HG03432 (cell line): ENCODE data around the gene SLC22A9.

Experiments used
- ATAC-seq: cut with Tn5 transposase; IDR thresholded peaks from one replicate; pipeline ENCODE4 v1.9.1; 2021; ENCODE audit warnings: mild to moderate bottlenecking, moderate library complexity; ENCODE audit not compliant: unreplicated experiment

The SLC22A9 gene

DNA sequence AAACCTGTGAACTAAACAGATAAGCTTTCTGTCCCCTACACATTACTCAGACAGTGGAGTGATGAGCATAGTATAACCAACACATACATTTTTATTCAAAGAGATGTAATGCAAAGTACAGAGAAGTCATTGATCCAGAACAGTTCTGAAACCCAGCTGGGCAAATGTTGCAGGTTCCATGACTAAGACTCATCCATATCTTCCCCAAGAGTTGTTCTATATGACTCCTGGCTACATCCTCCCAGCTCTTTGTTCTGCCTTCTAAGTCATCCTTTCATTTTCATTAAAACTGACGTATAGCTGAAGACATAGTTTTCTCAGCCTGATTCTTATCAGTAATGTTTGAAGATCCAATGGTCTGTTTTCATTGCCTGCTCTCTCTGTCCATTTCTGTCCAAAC, 74.1 kb downstream of the SLC22A9 start:
- no peak for ATAC-seq

DNA sequence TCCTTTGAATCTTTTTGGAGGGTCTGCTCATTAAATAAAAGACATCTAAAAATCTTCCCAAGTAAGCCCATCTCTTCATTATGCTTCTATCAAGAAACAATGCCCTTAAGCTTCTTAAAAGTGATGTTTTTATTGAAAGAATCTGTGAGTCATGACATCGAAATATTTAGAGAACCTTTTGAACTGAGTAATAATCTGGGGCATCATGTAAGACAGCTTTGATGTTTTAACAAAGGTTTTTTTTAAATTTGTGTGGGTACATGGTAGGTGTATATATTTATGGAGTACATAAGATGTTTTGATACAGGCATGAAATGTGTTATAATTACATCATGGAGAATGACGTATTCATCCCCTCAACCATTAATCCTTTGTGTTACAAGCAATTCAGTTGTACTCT, 74.6 kb downstream of the SLC22A9 start:
- ATAC-seq = no peak

DNA sequence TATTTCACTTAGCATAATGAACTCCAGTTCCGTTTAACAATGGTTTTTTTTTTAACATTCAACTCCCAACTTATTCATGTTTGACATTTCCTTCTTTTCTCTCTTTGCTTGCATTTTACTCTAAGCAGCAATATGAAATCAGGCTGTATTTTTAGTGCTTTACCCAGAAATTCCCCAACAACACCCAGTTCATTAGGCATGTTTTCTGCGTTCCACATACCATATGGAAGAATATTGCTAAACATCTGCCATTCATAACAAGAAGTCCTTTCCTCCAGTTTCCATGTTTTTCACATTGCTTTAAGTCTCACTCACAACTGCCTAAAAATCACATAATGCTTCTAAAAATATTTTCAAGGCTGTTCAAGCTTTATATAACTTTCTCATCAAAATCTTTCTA, 75.5 kb downstream of the SLC22A9 start:
- ATAC-seq = no peak

DNA sequence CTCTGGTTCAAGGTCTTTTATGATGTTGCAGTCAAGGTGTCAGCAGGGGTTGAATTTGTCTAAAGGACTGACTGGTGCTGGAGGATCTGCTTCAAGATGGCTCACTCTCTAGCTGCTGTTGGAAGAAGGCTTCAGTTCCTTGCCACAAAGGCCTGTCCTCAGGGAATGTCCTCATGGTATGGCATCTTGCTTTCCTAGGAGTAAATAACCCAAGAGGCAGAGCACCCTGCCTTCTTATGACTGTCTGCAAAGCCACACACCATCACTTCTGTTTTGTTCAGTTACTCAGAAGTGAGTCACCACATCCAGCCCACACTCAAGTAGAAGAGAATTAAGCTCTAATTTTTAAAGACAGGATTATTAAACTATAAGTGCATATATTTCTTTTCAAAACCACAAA, 76.1 kb downstream of the SLC22A9 start:
- no peak for ATAC-seq

DNA sequence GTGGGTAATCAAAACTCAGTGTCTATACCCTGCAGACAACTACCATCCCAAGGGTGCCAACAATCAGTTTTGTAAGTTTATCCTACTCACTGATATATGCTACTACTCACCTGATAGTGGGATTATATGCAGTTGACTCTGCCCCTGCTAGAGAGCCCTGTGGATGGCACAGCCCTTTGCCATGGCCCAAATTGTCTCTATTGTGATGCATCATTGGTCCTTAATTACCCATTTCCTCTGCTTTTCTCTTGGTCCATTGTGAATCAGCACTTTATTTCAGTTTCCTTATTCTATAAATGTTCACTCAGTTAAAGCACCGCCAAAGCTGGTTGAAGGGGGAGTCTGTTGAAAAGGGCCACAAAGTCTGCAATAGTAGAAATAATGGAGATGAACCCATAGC, 79.1 kb downstream of the SLC22A9 start:
- no peak for ATAC-seq

DNA sequence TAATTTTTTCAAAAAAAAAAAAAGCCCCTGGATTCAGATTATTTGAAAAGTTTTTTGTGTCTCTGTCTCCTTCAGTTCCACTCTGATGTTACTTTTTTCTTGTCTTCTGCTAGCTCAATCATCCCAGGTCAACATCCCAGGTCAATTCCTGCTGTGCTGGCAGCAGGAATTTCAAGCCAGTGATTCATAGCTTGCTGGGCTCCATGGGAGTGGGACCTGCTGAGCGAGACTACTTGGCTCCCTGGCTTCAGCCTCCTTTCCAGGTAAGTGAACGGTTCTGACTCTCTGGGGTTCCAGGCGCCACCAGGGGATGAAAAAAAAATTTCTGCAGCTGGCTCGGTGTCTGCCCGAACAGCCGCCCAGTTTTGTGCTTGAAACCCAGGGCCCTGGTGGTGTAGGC, 90.0 kb downstream of the SLC22A9 start:
- ATAC-seq = no peak
